GM19395 (cell line): Measurements from ENCODE around the gene TMEM209.

Source experiments
- ATAC-seq: cut with Tn5 transposase; IDR thresholded peaks from one replicate; pipeline ENCODE4 v1.9.1; 2021; ENCODE audit warnings: mild to moderate bottlenecking, moderate library complexity; ENCODE audit not compliant: unreplicated experiment

The TMEM209 gene

GRCh38 chr7:130144312-130145171 is 60.7 kb downstream of the TMEM209 start:
- ATAC-seq = no peak

- ATAC-seq = no peak
Measured at GRCh38 chr7:130143986-130144311, 61.3 kb downstream of the TMEM209 start.

GRCh38 chr7:130143334-130143732 is 61.9 kb downstream of the TMEM209 start:
- ATAC-seq = no peak

- ATAC-seq = no peak
Measured at GRCh38 chr7:130142654-130143333, 62.4 kb downstream of the TMEM209 start.

DNA sequence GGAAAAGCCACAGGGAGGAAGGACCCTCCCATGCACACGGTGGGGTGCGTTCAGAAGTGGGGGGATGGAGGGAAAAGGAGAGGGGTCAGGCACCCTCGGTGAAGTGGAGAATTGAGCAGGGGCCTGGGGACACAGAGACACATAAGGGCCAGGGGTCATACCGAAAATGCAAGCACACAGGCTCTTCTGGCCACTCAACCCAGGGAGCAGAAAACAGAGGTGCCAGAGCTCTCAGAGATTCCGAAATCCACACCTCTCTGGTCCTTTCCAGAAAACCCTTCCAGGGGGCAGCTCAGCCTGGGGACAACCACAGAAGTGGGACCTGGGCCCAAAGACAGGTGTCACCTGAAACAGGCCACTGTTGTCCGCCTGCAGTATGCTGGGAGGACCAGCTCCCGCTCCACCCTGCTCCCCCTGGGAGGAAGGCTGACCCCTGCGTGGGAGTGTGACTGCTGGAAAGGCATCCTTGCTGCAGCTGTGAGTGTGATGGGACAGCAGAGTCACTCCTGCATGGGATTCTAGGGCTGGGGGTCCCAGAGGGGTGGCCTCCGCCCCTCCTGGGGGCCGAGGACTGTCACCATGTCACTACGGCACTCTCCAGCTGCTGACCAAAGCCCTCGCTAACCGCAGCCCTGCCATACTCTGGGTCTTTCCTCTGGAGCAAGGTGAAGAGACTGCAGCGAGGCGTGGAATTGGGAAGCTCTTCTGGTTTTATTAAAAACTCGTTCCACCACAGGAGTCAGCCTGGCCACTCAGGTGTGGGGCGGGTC is 63.1 kb downstream of the TMEM209 start:
- ATAC-seq = no peak

GRCh38 chr7:130141161-130141883 is 63.9 kb downstream of the TMEM209 start:
- ATAC-seq = peak; percentile 67

DNA sequence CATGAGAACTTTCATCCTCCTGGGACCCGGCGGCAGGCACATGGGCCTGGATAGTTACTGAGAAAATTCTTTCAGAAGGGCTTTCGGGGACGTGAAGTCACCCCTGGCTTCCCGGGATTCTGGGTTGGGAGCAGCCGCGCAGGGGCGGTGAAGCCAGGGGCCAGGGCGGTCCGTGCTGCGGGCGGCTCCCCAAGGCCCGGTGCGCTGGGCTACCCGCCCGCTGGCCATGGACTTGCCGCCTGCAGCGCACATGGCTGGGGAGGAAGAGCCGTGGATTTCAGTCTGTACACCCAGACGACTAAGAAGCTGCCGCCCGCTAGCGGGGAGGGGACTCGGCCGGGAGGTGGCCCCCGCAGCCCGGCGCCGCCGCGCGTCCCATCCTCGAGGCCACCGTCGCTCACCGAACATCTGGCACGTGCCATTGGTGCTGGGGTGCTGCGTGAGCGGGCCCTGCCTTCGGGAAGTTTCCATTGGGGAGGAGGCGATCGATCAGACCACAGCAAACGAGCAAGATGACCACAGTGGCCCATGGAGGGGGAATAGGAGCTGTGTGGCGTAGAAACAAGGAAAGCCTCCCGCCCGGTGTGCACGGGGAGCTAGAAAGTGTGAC is 64.5 kb downstream of the TMEM209 start:
- no peak for ATAC-seq

DNA sequence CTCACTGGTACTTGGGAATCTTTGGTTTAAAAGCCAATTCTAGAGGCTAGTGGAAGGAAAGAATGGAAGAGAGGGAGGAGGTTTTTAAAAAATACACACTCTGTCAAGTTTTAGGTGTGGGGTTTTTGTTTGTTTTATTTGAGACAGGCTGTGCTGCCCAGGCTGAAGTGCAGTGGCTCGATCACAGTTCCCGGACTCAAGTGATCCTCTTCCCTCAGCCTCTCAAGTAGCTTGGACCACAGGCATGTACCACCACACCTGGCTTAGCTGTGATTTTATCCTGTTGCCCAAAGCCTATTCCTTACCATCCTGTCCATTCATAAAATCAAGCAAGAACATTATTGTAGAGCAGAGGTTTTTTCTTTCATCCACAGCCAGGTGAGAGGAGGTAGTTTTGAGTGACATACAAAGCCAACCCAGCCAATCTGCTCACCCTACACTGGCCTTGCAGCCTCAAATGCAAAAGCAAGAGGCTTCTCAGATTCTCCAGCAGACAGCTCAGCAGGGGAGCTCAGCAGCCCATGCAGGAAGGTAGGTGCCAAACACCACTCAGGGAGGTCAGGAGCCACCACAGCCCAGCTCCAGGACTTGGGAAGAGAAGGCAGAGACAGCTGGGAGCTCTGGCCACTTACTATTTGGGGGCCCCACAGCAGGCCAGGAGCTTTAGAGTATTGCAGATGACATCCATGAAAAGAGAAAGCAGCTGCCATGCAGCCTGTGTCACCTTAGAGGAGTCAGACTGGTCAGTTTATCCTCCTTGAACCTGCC is 65.8 kb downstream of the TMEM209 start:
- ATAC-seq = no peak

- ATAC-seq = no peak
Measured at GRCh38 chr7:130137207-130137606, 68.0 kb downstream of the TMEM209 start.

- no peak for ATAC-seq
Measured at GRCh38 chr7:130136579-130137167, 68.5 kb downstream of the TMEM209 start.

- no peak for ATAC-seq
Measured at GRCh38 chr7:130135208-130136205, 69.7 kb downstream of the TMEM209 start.

- no peak for ATAC-seq
Measured at GRCh38 chr7:130134726-130135125, 70.5 kb downstream of the TMEM209 start.

DNA sequence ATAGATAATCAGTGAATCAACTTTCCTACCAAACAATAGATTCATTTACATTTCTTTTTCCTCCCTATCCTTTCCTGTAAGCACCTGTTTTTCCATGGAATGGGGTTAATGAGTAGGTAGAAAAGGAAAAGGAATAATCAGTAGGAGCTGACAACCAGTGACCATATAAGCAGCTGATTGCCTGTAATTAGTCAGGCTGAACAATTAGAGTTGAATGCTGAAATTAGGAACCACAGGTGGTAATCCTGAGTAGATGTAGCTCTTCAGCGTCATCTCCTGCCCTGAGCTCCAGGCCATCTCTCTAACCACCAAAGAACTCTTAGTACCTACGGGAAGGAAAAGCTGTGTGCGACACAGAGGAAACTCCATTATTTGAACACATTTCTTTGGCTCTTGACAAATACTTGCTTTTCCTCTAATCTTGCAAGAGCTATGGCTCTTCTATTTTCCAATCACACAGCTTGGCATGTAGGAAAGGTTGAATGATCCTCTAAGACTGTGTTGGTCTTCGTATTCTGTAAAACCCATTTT is 71.0 kb downstream of the TMEM209 start:
- ATAC-seq = no peak

DNA sequence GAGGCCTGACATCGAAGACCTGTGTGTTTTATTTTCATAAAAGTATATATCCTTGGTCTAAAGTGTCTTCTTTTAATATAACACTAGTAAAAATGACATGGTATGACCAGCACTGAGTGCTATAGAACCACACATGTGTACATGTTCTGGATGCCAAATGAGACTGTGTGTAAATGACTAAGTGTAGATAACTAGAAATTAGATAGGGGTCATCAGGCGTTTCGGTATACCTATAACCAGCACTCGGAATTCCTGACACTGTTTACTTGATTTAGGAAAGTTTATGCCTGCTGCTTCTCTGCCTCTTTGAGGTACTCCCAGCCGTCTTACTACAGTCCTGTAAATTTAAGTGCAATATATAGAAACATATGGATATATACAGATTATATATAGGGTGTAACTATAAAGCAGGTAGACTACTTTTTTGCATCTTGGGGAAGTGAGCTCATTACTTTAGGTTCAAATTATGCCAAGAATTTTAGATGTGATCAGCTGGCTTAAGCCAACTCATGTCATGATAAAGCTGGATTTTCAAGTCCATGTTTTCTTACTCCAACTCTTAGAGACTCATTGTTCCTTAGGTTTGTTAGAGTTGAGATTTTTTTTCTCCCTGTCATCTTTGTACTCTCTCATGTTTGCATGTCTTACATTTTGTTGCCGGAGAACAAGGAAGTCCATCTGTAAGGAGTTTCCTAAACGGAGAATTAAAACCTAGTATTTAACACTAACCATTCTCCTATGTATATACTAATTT is 72.0 kb downstream of the TMEM209 start:
- ATAC-seq = no peak

- no peak for ATAC-seq
Measured at GRCh38 chr7:130131964-130132875, 73.0 kb downstream of the TMEM209 start.

DNA sequence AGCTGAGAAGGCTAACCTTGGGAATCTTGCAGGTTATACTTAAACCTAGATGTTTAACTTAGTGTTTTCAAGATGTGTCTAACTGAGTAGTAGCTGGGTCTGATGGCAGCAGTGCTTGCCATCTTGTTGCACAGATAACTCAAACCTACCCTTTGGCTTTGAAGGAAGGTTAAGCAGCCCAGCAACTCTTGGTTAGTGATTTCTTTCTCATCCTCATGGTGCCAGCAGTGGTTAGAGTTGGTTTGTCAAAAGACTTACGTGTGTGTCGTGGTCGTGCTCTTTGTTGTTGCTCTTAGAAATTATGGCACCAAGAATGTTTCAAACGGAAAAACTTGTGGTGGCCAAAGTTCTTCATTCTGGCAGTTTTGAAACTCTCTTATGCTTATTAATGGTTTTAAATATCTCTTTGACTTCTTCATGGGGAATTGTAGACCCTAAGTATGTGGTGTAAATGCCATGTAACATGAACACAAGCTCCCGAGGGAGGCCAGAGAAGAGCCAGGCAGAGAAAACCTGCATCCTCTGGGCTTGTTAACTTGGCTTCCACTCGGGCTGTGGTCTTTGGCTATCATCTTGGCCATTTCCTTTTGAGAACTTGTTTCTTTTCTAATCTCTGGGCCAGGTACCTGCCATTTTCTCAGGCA is 73.9 kb downstream of the TMEM209 start:
- ATAC-seq = no peak
